ENCODE results near the gene CNGA1.
"Not testable (repeated sequence)": the region's sequence is repeated elsewhere in the genome, so short reads cannot be mapped to it uniquely, and the experiment has no call there.

- peak in 5 of 6 experiments; percentile 16 to 67 (median 64) for TF ChIP-seq CTCF (IDR thresholded peaks at IDR 0.05)
- TF ChIP-seq POLR2A (IDR thresholded peaks at IDR 0.05) = not testable (repeated sequence)
Measured at GRCh38 chr4:48003568-48003967, 12.9 kb downstream of the CNGA1 start.
